ENCODE data around the gene GPR26. TPM values are rescaled to one million over a fixed set of nuclear protein-coding genes. Genes with fewer than 3 reads are reported as not detected.

GPR26 gene
- total and polyA plus RNA-seq, 2 of the 4 experiments (the other 2 are of a cell fraction), result not detected

- H3K27ac ChIP-seq (ENCODE audit: insufficient read depth, low read length), result no peak overlapping the region
- no peak overlapping the region for H3K4me3 ChIP-seq (ENCODE audit: insufficient read depth, low read depth, low read length)
- H3K9ac ChIP-seq (ENCODE audit: low read depth, low read length), result no peak overlapping the region
- no peak overlapping the region for H4K5ac ChIP-seq (ENCODE audit: low read depth, low read length)
- no peak overlapping the region for H2BK5ac ChIP-seq (ENCODE audit: low read depth, low read length, poor library complexity, severe bottlenecking)
- H2BK120ac ChIP-seq (ENCODE audit: low read depth, low read length), result no peak overlapping the region
- in situ Hi-C loops (cut with MboI; ENCODE audit: low sequenced_read_pairs) (no loop called here), intact Hi-C loops (cut with micrococcal nuclease) (no loop called here), dilution Hi-C loops (cut with HindIII; ENCODE audit: low sequenced_read_pairs, unreplicated experiment) (no loop called here)
- H2AK5ac ChIP-seq (ENCODE audit: low read depth, low read length), result no peak overlapping the region
- ATAC-seq (ENCODE audit: low read depth), result no peak
- WGBS, 2 experiments (ENCODE audit: extremely low coverage in 2 of 2, insufficient read length in 1 of 2), result no CpG with 5 or more reads among the region's 5 CpGs
- H3K4ac ChIP-seq (ENCODE audit: low read depth, low read length), result no peak overlapping the region
- H3K56ac ChIP-seq (ENCODE audit: extremely low read depth, insufficient read depth, low read length), result no peak overlapping the region
- no peak for TF ChIP-seq CEBPB (IDR thresholded peaks at IDR 0.05; ENCODE audit: low read depth, low read length)
- no peak for TF ChIP-seq RFX5 (IDR thresholded peaks at IDR 0.05; ENCODE audit: low read depth, low read length)
- TF ChIP-seq, protein P1, sequence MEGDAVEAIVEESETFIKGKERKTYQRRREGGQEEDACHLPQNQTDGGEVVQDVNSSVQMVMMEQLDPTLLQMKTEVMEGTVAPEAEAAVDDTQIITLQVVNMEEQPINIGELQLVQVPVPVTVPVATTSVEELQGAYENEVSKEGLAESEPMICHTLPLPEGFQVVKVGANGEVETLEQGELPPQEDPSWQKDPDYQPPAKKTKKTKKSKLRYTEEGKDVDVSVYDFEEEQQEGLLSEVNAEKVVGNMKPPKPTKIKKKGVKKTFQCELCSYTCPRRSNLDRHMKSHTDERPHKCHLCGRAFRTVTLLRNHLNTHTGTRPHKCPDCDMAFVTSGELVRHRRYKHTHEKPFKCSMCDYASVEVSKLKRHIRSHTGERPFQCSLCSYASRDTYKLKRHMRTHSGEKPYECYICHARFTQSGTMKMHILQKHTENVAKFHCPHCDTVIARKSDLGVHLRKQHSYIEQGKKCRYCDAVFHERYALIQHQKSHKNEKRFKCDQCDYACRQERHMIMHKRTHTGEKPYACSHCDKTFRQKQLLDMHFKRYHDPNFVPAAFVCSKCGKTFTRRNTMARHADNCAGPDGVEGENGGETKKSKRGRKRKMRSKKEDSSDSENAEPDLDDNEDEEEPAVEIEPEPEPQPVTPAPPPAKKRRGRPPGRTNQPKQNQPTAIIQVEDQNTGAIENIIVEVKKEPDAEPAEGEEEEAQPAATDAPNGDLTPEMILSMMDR (conservative IDR thresholded peaks at IDR 0.05; ENCODE audit: low read depth, low read length), result no peak
- TF ChIP-seq ELK1 (IDR thresholded peaks at IDR 0.05; ENCODE audit: borderline replicate concordance, low read depth, low read length), result no peak
- TF ChIP-seq NFE2L2 (IDR thresholded peaks at IDR 0.05; ENCODE audit: low read depth, low read length), result no peak
- TF ChIP-seq MAZ (IDR thresholded peaks at IDR 0.05; ENCODE audit: borderline replicate concordance, low read depth, low read length), result no peak
- no peak for TF ChIP-seq FOS (IDR thresholded peaks at IDR 0.05; ENCODE audit: low read depth, low read length)
- TF ChIP-seq RCOR1 (IDR thresholded peaks at IDR 0.05; ENCODE audit: insufficient replicate concordance, low read length), result no peak
- no peak for TF ChIP-seq MAFK (IDR thresholded peaks at IDR 0.05; ENCODE audit: low read depth, low read length)
- TF ChIP-seq, protein P2, sequence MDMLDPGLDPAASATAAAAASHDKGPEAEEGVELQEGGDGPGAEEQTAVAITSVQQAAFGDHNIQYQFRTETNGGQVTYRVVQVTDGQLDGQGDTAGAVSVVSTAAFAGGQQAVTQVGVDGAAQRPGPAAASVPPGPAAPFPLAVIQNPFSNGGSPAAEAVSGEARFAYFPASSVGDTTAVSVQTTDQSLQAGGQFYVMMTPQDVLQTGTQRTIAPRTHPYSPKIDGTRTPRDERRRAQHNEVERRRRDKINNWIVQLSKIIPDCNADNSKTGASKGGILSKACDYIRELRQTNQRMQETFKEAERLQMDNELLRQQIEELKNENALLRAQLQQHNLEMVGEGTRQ (IDR thresholded peaks at IDR 0.05; ENCODE audit: low read depth, low read length), result no peak
- TF ChIP-seq SMC3 (IDR thresholded peaks at IDR 0.05; ENCODE audit: low read depth, low read length), result no peak
- no peak overlapping the region for H3K18ac ChIP-seq (ENCODE audit: low read depth, low read length)
- H2BK20ac ChIP-seq (ENCODE audit: low read depth, low read length), result no peak overlapping the region
- H3K9me3 ChIP-seq (ENCODE audit: control insufficient read depth, insufficient read depth, low read length), result peaks cover 45% of the 10 kb centered on the region
- H3K36me3 ChIP-seq (ENCODE audit: control insufficient read depth, insufficient read depth, low read length), result no peaks in the 10 kb centered on the region
- ChIA-PET POLR2A (ENCODE audit: unreplicated experiment) (no interaction called here), CTCF (no interaction called here)
- no peak overlapping the region for H3K14ac ChIP-seq (replicated peaks; ENCODE audit: low read depth, low read length)
- H4K8ac ChIP-seq (ENCODE audit: low read depth in 2 of 2, low read length in 2 of 2), result no peak overlapping the region
- no peaks in the 10 kb centered on the region for H4K20me1 ChIP-seq (ENCODE audit: insufficient read depth, low read length)
- H3K4me2 ChIP-seq (ENCODE audit: low read depth, low read length), result no peak overlapping the region
- no peaks in the 10 kb centered on the region for H3K79me1 ChIP-seq (ENCODE audit: low read depth in 1 of 2, low read length in 2 of 2)
- H2AK9ac ChIP-seq (replicated peaks; ENCODE audit: low read depth, low read length, poor library complexity), result no peak overlapping the region
- H2AFZ ChIP-seq (replicated peaks; ENCODE audit: low read length, poor library complexity), result no peak overlapping the region
- no peak overlapping the region for H3K23ac ChIP-seq (ENCODE audit: low read depth, low read length)
- no peaks in the 10 kb centered on the region for H3K9me1 ChIP-seq (ENCODE audit: insufficient read depth, low read length)
- H2BK15ac ChIP-seq (ENCODE audit: low read depth, low read length), result no peak overlapping the region
- no TSS peak for BruUV-seq (replicated peaks)
- no peak for DNase-seq
- H4K91ac ChIP-seq (ENCODE audit: insufficient read depth, low read depth, low read length), result no peak overlapping the region
- H3K4me1 ChIP-seq (ENCODE audit: control insufficient read depth, insufficient read depth, low read length), result no peaks in the 10 kb centered on the region
- no peaks in the 10 kb centered on the region for H3K27me3 ChIP-seq (ENCODE audit: control insufficient read depth, insufficient read depth, low read length)
These were observed 12.2 kb downstream of the GPR26 start for GRCh38 chr10:123678376-123678775.

Data from IMR-90 (cell line).